CD14-positive monocyte (primary cell): ENCODE data around the gene NID1. TPM values are rescaled to one million over a fixed set of nuclear protein-coding genes. Genes with fewer than 3 reads are reported as not detected.

Experiments
- DNase-seq, 3 donors: peaks; one replicate each; pipeline ENCODE4 v3.0.0-alpha.2; 2011 to 2022
- H2AFZ ChIP-seq: 2 replicates; pipeline ENCODE4 v1.6.0; 2012; ENCODE audit warnings: mild to moderate bottlenecking, low read depth, low read length, inconsistent platforms; ENCODE audit not compliant: insufficient read depth, poor library complexity, severe bottlenecking
- H3K27ac ChIP-seq, 2 donors: 1 replicate in 1 of 2; 2 replicates in 1 of 2; pipeline ENCODE4 v1.5.1; 2012 to 2013; ENCODE audit warnings: low read length in 2 of 2, control low read depth in 1 of 2, inconsistent platforms in 1 of 2, low read depth in 1 of 2, mild to moderate bottlenecking in 1 of 2
- H3K27me3 ChIP-seq, 2 donors: one replicate each; pipeline versions ENCODE4 v1.6.0 to v1.6.1; 2011 to 2013; ENCODE audit warnings: low read length in 2 of 2; ENCODE audit not compliant: control insufficient read depth in 2 of 2, insufficient read depth in 2 of 2
- H3K36me3 ChIP-seq, 2 donors: replicated peaks in 1 of 2; 1 replicate in 1 of 2; 2 replicates in 1 of 2; pipeline versions ENCODE4 v1.5.1 to v1.6.1; 2012 to 2013; ENCODE audit warnings: low read length in 2 of 2, control low read depth in 1 of 2, inconsistent platforms in 1 of 2, mild to moderate bottlenecking in 1 of 2; ENCODE audit not compliant: insufficient read depth in 2 of 2, control insufficient read depth in 1 of 2
- H3K4me1 ChIP-seq, 2 donors: 1 replicate in 1 of 2; 2 replicates in 1 of 2; pipeline versions ENCODE4 v1.5.1 to v1.6.1; 2012 to 2013; ENCODE audit warnings: low read length in 2 of 2, control low read depth in 1 of 2, inconsistent platforms in 1 of 2, mild to moderate bottlenecking in 1 of 2, moderate library complexity in 1 of 2; ENCODE audit not compliant: insufficient read depth in 2 of 2, control insufficient read depth in 1 of 2
- H3K4me2 ChIP-seq: replicated peaks from 2 replicates; pipeline ENCODE3; 2012; ENCODE audit warnings: low read length, moderate library complexity, mild to moderate bottlenecking; ENCODE audit not compliant: poor library complexity, severe bottlenecking; ENCODE audit errors: extremely low read depth
- H3K4me3 ChIP-seq, 3 experiments: fragments of 200-600 bp in 1 of 3; sonication (generic) in 1 of 3; replicated peaks in 1 of 3; 1 replicate in 2 of 3; 2 replicates in 1 of 3; pipeline ENCODE4 v1.5.1; 2011 to 2013; ENCODE audit warnings: low read length in 3 of 3, mild to moderate bottlenecking in 3 of 3, control low read depth in 2 of 3, low read depth in 2 of 3, inconsistent platforms in 1 of 3, moderate library complexity in 1 of 3
- H3K79me2 ChIP-seq: 2 replicates; pipeline ENCODE4 v1.6.0; 2012; ENCODE audit warnings: mild to moderate bottlenecking, control low read depth, inconsistent platforms, low read length, moderate library complexity; ENCODE audit not compliant: insufficient read depth
- H3K9ac ChIP-seq: 2 replicates; pipeline ENCODE4 v1.6.0; 2017; ENCODE audit warnings: low read length, mild to moderate bottlenecking; ENCODE audit not compliant: insufficient read depth, poor library complexity, severe bottlenecking
- H3K9me3 ChIP-seq, 2 donors: replicated peaks in 1 of 2; 1 replicate in 1 of 2; 2 replicates in 1 of 2; pipeline versions ENCODE4 v1.5.1 to v1.6.1; 2012 to 2013; ENCODE audit warnings: low read length in 2 of 2, control low read depth in 1 of 2; ENCODE audit not compliant: control insufficient read depth in 1 of 2, insufficient read depth in 1 of 2
- H4K20me1 ChIP-seq: 2 replicates; pipeline ENCODE4 v1.6.0; 2012; ENCODE audit warnings: mild to moderate bottlenecking, low read length, control low read depth, moderate library complexity; ENCODE audit not compliant: insufficient read depth
- H3K27ac Mint-ChIP-seq, 7 donors: one replicate each; pipeline ENCODE4 v1.8.0; 2020; ENCODE audit warnings: mild to moderate bottlenecking in 7 of 7, mixed read lengths in 7 of 7, moderate library complexity in 6 of 7, inconsistent platforms in 2 of 7
- H3K27me3 Mint-ChIP-seq, 3 donors: one replicate each; pipeline ENCODE4 v1.8.0; 2021 to 2022; ENCODE audit warnings: low read depth in 3 of 3, mild to moderate bottlenecking in 3 of 3, mixed read lengths in 3 of 3, moderate library complexity in 3 of 3, inconsistent platforms in 1 of 3
- H3K36me3 Mint-ChIP-seq, 2 donors: one replicate each; pipeline ENCODE4 v1.8.0; 2020; ENCODE audit warnings: mixed read lengths in 2 of 2, inconsistent platforms in 1 of 2, mild to moderate bottlenecking in 1 of 2
- H3K4me1 Mint-ChIP-seq: one replicate; pipeline ENCODE4 v1.8.0; 2020; ENCODE audit warnings: mild to moderate bottlenecking, mixed read lengths
- H3K4me3 Mint-ChIP-seq, 2 donors: one replicate each; pipeline ENCODE4 v1.8.0; 2020; ENCODE audit warnings: mild to moderate bottlenecking in 2 of 2, mixed read lengths in 2 of 2, moderate library complexity in 1 of 2
- H3K9me3 Mint-ChIP-seq, 7 donors: one replicate each; pipeline ENCODE4 v1.8.0; 2020 to 2022; ENCODE audit warnings: mixed read lengths in 7 of 7, mild to moderate bottlenecking in 6 of 7, moderate library complexity in 6 of 7, inconsistent platforms in 2 of 7
- CTCF ChIP-seq: fragments of 200-600 bp; IDR thresholded peaks from one replicate; pipeline ENCODE4 v1.8.0; 2022; ENCODE audit warnings: antibody characterized with exemption, mild to moderate bottlenecking
- WGBS: methylation state at CpG from one replicate; pipeline ENCODE4 v1.1.5; 2013; ENCODE audit warnings: missing lambda C conversion rate; ENCODE audit not compliant: insufficient coverage; 5-methylcytosine and 5-hydroxymethylcytosine counted together
- intact Hi-C, 2 donors: fragments of 100-400 bp; cut with micrococcal nuclease; formaldehyde crosslinking; loops; one replicate each; pipeline versions ENCODE4 v1.15.0 to v1.15.1; 2023
- polyA plus RNA-seq, 3 donors: library from polyadenylated mRNA; depleted of rRNA in 1 of 3; unstranded in 2 of 3; stranded (reverse) in 1 of 3; fragments of 300-500 nt in 2 of 3; fragments of >200 nt in 1 of 3; fragmentation: Illumina TruSeq in 2 of 3; gene quantifications; 1 replicate in 2 of 3; 2 replicates in 1 of 3; pipeline ENCODE4 v1.2.3, GENCODE V29; 2012 to 2021

Gene NID1
- polyA plus RNA-seq, 3 donors: 6.8 to 19.7 (median 14.4) TPM

- H3K27ac Mint-ChIP-seq: peak overlapping the region in 1 of 7 donors; percentile 68
- peaks cover 10 to 12% of the 10 kb centered on the region in 2 donors for H3K4me1 ChIP-seq
- H3K4me1 Mint-ChIP-seq: peaks cover 7% of the 10 kb centered on the region
- peaks cover 7 to 26% (median 16%) of the 10 kb centered on the region in 7 donors for H3K9me3 Mint-ChIP-seq
- no peak overlapping the region for H3K4me2 ChIP-seq
- no peaks in the 10 kb centered on the region for H4K20me1 ChIP-seq
- intact Hi-C loops: no loop called here
- 100% methylated on average over 1 of the region's 5 CpGs for WGBS
- no peaks in the 10 kb centered on the region for H3K27me3 ChIP-seq
- H3K4me3 ChIP-seq: no peak overlapping the region
- peak overlapping the region in 1 of 2 donors; percentile 40 for H3K27ac ChIP-seq
- H3K27me3 Mint-ChIP-seq: peaks cover 3 to 9% (median 9%) of the 10 kb centered on the region in 3 donors
- H2AFZ ChIP-seq: peak overlapping the region; percentile 37
- H3K9ac ChIP-seq: no peak overlapping the region
- no peak for TF ChIP-seq CTCF
- peaks cover 0 to 4% of the 10 kb centered on the region in 2 donors for H3K36me3 Mint-ChIP-seq
- no peak overlapping the region for H3K4me3 Mint-ChIP-seq
- peaks cover 8 to 15% of the 10 kb centered on the region in 2 donors for H3K9me3 ChIP-seq
- no peaks in the 10 kb centered on the region for H3K36me3 ChIP-seq
- H3K79me2 ChIP-seq: no peaks in the 10 kb centered on the region
- DNase-seq: no peak
These were observed 27.0 kb upstream of the NID1 start for GRCh38 chr1:236091933-236092318.

GRCh38 chr1:236090741-236091147 lies 25.9 kb upstream of the NID1 start:
- no peak overlapping the region for H3K27ac ChIP-seq
- intact Hi-C loops: no loop called here
- Mint-ChIP-seq H3K27me3 (peaks cover 3 to 12% (median 9%) of the 10 kb centered on the region in 3 donors), H3K9me3 (peaks cover 1 to 16% (median 8%) of the 10 kb centered on the region in 7 donors), H3K4me1 (peaks cover 11% of the 10 kb centered on the region), H3K27ac (peak overlapping the region in 1 of 7 donors; percentile 26), H3K4me3 (no peak overlapping the region), H3K36me3 (no peaks in the 10 kb centered on the region)
- no peaks in the 10 kb centered on the region for H3K27me3 ChIP-seq
- no peak for DNase-seq
- no peaks in the 10 kb centered on the region for H3K79me2 ChIP-seq
- TF ChIP-seq CTCF: no peak
- whole genome bisulfite sequencing: 100% methylated on average over 1 of the region's 5 CpGs
- H3K4me2 ChIP-seq: no peak overlapping the region
- peaks cover 0 to 6% of the 10 kb centered on the region in 2 donors for H3K9me3 ChIP-seq
- no peak overlapping the region for H3K4me3 ChIP-seq
- H3K4me1 ChIP-seq: peaks cover 10 to 12% of the 10 kb centered on the region in 2 donors
- no peaks in the 10 kb centered on the region for H4K20me1 ChIP-seq
- no peaks in the 10 kb centered on the region for H3K36me3 ChIP-seq
- H2AFZ ChIP-seq: no peak overlapping the region
- H3K9ac ChIP-seq: no peak overlapping the region
